ENCODE measurements around the gene RHCE.
"Not testable (repeated sequence)": the region's sequence is repeated elsewhere in the genome, so short reads cannot be mapped to it uniquely, and the experiment has no call there.

DNA sequence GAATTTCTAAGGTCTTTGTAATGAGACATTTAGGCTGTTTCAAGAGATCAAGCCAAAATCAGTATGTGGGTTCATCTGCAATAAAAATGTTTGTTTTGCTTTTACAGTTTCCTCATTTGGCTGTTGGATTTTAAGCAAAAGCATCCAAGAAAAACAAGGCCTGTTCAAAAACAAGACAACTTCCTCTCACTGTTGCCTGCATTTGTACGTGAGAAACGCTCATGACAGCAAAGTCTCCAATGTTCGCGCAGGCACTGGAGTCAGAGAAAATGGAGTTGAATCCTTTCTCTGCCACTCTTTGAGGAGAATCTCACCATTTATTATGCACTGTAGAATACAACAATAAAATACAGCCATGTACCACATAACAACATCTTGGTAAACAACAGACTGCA is 91.8 kb downstream of the RHCE start:
- TF ChIP-seq, protein P1, sequence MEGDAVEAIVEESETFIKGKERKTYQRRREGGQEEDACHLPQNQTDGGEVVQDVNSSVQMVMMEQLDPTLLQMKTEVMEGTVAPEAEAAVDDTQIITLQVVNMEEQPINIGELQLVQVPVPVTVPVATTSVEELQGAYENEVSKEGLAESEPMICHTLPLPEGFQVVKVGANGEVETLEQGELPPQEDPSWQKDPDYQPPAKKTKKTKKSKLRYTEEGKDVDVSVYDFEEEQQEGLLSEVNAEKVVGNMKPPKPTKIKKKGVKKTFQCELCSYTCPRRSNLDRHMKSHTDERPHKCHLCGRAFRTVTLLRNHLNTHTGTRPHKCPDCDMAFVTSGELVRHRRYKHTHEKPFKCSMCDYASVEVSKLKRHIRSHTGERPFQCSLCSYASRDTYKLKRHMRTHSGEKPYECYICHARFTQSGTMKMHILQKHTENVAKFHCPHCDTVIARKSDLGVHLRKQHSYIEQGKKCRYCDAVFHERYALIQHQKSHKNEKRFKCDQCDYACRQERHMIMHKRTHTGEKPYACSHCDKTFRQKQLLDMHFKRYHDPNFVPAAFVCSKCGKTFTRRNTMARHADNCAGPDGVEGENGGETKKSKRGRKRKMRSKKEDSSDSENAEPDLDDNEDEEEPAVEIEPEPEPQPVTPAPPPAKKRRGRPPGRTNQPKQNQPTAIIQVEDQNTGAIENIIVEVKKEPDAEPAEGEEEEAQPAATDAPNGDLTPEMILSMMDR (IDR thresholded peaks at IDR 0.05; ENCODE audit: insufficient read depth, low read length) = not testable (repeated sequence)
- TF ChIP-seq, protein P2, sequence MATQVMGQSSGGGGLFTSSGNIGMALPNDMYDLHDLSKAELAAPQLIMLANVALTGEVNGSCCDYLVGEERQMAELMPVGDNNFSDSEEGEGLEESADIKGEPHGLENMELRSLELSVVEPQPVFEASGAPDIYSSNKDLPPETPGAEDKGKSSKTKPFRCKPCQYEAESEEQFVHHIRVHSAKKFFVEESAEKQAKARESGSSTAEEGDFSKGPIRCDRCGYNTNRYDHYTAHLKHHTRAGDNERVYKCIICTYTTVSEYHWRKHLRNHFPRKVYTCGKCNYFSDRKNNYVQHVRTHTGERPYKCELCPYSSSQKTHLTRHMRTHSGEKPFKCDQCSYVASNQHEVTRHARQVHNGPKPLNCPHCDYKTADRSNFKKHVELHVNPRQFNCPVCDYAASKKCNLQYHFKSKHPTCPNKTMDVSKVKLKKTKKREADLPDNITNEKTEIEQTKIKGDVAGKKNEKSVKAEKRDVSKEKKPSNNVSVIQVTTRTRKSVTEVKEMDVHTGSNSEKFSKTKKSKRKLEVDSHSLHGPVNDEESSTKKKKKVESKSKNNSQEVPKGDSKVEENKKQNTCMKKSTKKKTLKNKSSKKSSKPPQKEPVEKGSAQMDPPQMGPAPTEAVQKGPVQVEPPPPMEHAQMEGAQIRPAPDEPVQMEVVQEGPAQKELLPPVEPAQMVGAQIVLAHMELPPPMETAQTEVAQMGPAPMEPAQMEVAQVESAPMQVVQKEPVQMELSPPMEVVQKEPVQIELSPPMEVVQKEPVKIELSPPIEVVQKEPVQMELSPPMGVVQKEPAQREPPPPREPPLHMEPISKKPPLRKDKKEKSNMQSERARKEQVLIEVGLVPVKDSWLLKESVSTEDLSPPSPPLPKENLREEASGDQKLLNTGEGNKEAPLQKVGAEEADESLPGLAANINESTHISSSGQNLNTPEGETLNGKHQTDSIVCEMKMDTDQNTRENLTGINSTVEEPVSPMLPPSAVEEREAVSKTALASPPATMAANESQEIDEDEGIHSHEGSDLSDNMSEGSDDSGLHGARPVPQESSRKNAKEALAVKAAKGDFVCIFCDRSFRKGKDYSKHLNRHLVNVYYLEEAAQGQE (IDR thresholded peaks at IDR 0.05; ENCODE audit: insufficient replicate concordance, low read depth) = not testable (repeated sequence)
- TF ChIP-seq POLR2AphosphoS5 (IDR thresholded peaks at IDR 0.05; ENCODE audit: low read depth); SPI1 (IDR thresholded peaks at IDR 0.05; ENCODE audit: borderline replicate concordance, low read depth); GABPA (IDR thresholded peaks at IDR 0.05; ENCODE audit: low read depth): not testable (repeated sequence)
